Left colon (tissue), 2 donors: ENCODE results near the gene HTATIP2. TPM values are rescaled to one million over a fixed set of nuclear protein-coding genes. Genes with fewer than 3 reads are reported as not detected.
"Not testable (repeated sequence)": the region's sequence is repeated elsewhere in the genome, so short reads cannot be mapped to it uniquely, and the experiment has no call there.

ENCODE experiments used
- ATAC-seq: fragments of 200-7000 bp; cut with Tn5 transposase; one replicate; pipeline ENCODE4 v1.9.1; 2020; ENCODE audit warnings: mild to moderate bottlenecking, moderate library complexity
- DNase-seq, 2 donors: peaks; one replicate each; pipeline ENCODE4 v3.0.0-alpha.2; 2020
- intact Hi-C, 2 donors: fragments of 100-400 bp; cut with DNase I in 1 of 2; cut with micrococcal nuclease in 1 of 2; formaldehyde crosslinking; loops; one replicate each; pipeline versions ENCODE4 v1.11.2 to v1.14.0; 2022; cut with DNase I, micrococcal nuclease
- total RNA-seq, 2 donors: library from RNA; stranded (reverse); fragmentation: NEBNext Ultra II Directional; extraction: Animal tissue kit (Norgen Biotek cat#: 25700); gene quantifications; one replicate each; pipeline ENCODE4 v1.2.1, GENCODE V29; 2021
- donor health status: DM: no; HTN: no; CAD: no.
- donor health status: DM: yes; HTN: yes; CAD: no.

The HTATIP2 gene
- total RNA-seq, 2 donors from 2014 or later = 126 to 143 TPM

GRCh38 chr11:20365465-20365864 lies 2.0 kb downstream of the HTATIP2 start:
- DNase-seq, intact Hi-C loops, ATAC-seq: not testable (repeated sequence)

GRCh38 chr11:20367313-20367948 lies 3.9 kb downstream of the HTATIP2 start:
- no peak for ATAC-seq
- intact Hi-C loops = no loop called here
- no peak for DNase-seq

GRCh38 chr11:20368438-20368837 lies 4.9 kb downstream of the HTATIP2 start:
- DNase-seq = no peak
- no peak for ATAC-seq
- intact Hi-C loops = no loop called here

- ATAC-seq (no peak), DNase-seq (no peak)
- intact Hi-C loops = no loop called here
Observed at GRCh38 chr11:20369826-20370225, 6.3 kb downstream of the HTATIP2 start.

GRCh38 chr11:20372081-20372626 lies 8.6 kb downstream of the HTATIP2 start:
- ATAC-seq (no peak), DNase-seq (no peak)
- intact Hi-C loops = no loop called here

GRCh38 chr11:20373147-20373546 lies 9.6 kb downstream of the HTATIP2 start:
- ATAC-seq = no peak

GRCh38 chr11:20373568-20374209 lies 10.2 kb downstream of the HTATIP2 start:
- DNase-seq (no peak), ATAC-seq (no peak)
- intact Hi-C loops = no loop called here

More at GRCh38 chr11:20373147-20373546, 9.6 kb downstream of the HTATIP2 start:
- intact Hi-C loops = no loop called here
- no peak for DNase-seq

- DNase-seq (no peak), ATAC-seq (peak; percentile 82)
- intact Hi-C loops = no loop called here
Observed at GRCh38 chr11:20374741-20375300, 11.3 kb downstream of the HTATIP2 start.

GRCh38 chr11:20376162-20376730 lies 12.7 kb downstream of the HTATIP2 start:
- DNase-seq = no peak

GRCh38 chr11:20385996-20386395 lies 22.5 kb downstream of the HTATIP2 start:
- intact Hi-C loops, ATAC-seq, DNase-seq: not testable (repeated sequence)

More at GRCh38 chr11:20376162-20376730, 12.7 kb downstream of the HTATIP2 start:
- peak; percentile 84 for ATAC-seq
- intact Hi-C loops = no loop called here

GRCh38 chr11:20387261-20388095 lies 24.0 kb downstream of the HTATIP2 start, which contains the start of gene PRMT3:
Gene PRMT3 (plus strand): TSS chr11:20387716. CDS start chr11:20387747, 31 bp downstream.
- ATAC-seq (peak; percentile 93), DNase-seq (peak; percentile 95 to 98)
- intact Hi-C loops = no loop called here

GRCh38 chr11:20388096-20389055 lies 24.9 kb downstream of the HTATIP2 start:
- intact Hi-C loops = no loop called here
- DNase-seq (no peak), ATAC-seq (no peak)

- no peak for DNase-seq
- intact Hi-C loops = no loop called here
- peak; percentile 75 for ATAC-seq
Observed at GRCh38 chr11:20397281-20397680, 33.8 kb downstream of the HTATIP2 start.

GRCh38 chr11:20399498-20399897 lies 36.0 kb downstream of the HTATIP2 start:
- ATAC-seq = no peak
- intact Hi-C loops = no loop called here
- no peak for DNase-seq

- no peak for DNase-seq
- ATAC-seq = no peak
- intact Hi-C loops = no loop called here
Observed at GRCh38 chr11:20403059-20403458, 39.5 kb downstream of the HTATIP2 start.

GRCh38 chr11:20406484-20406883 lies 43.0 kb downstream of the HTATIP2 start:
- DNase-seq (no peak), ATAC-seq (no peak)
- intact Hi-C loops = no loop called here

- intact Hi-C loops = no loop called here
- no peak for DNase-seq
- no peak for ATAC-seq
Observed at GRCh38 chr11:20407344-20407743, 43.8 kb downstream of the HTATIP2 start.

- intact Hi-C loops = no loop called here
- no peak for ATAC-seq
- no peak for DNase-seq
Observed at GRCh38 chr11:20415432-20415831, 51.9 kb downstream of the HTATIP2 start.
